C4-2B (cell line): Measurements from ENCODE around the gene KIF20B.

Experiments used
- CTCF ChIP-seq: fragments of 450-650 bp; conservative IDR thresholded peaks from 2 replicates; pipeline ENCODE4 v1.5.1; 2017; ENCODE audit warnings: mild to moderate bottlenecking
- ZFX ChIP-seq: fragments of 450-650 bp; IDR thresholded peaks from 2 replicates; pipeline ENCODE4 v1.6.1; 2017

GRCh38 chr10:89700923-89701241 lies 508 bp upstream of the KIF20B start:
- TF ChIP-seq CTCF (no peak), ZFX (no peak)
